HG03196 (cell line): Measurements from ENCODE around the gene MTMR11.
"Not testable (repeated sequence)": the region's sequence is repeated elsewhere in the genome, so short reads cannot be mapped to it uniquely, and the experiment has no call there.

Source experiments
- ATAC-seq: cut with Tn5 transposase; IDR thresholded peaks from one replicate; pipeline ENCODE4 v1.9.1; 2021; ENCODE audit not compliant: unreplicated experiment

Gene MTMR11

GRCh38 chr1:149903836-149904491 lies 32.7 kb downstream of the MTMR11 start:
- ATAC-seq: no peak

DNA sequence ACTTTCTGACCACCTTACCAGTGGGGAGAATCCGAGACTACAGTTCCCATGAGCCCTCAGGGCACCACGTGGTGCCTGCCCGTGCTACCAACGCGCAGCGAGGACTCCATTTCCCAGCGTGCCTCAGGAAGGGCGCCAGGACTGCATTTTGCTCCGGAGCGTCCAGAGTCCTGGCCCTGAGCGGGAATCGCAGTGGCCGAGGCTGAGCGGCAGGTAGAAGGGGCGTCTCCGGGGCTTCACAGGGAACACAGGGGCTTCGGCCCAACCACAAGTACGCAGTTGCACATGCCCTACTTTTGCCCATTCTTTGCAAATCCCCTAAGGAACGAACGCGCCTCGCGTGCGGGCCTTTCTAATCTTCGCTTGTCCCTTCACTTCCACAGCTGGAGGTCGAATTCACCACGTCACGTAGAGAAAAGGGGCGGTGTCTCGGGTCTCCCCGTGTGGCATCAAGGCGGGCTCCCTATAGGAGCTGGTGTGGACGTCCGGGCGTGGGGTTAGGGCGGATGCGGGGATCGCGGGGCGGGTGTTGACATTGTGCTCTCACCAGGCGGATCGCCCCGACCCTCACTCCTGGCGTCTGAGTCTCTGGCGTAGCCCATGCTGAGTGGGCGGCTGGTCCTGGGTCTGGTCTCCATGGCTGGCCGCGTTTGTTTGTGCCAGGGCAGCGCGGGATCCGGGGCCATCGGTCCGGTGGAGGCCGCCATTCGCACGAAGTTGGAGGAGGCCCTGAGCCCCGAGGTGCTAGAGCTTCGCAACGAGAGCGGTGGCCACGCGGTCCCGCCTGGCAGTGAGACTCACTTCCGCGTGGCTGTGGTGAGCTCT lies 37.0 kb downstream of the MTMR11 start, which contains the start of gene BOLA1:
TSS of gene BOLA1 (plus strand) at position 109 of the 825 bp plus-strand sequence. CDS start at position 601, 492 bp downstream.
- peak; percentile 93 for ATAC-seq

- ATAC-seq: no peak
Measured at GRCh38 chr1:149896575-149896974, 40.1 kb downstream of the MTMR11 start.

DNA sequence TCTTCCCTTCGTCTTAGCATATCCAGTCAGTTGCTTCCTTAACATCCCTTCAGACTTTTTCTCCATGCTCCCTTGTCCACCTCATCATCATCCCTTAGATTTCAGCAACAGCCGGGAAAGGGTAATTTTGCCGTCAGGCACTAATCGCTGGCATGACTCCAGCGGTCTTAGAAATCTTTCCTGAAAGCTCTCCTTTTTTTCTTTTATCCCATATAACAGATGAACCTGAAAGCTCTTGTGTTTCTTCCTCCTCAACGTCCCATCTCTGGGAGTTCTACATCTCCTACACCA lies 47.7 kb downstream of the MTMR11 start:
- no peak for ATAC-seq

DNA sequence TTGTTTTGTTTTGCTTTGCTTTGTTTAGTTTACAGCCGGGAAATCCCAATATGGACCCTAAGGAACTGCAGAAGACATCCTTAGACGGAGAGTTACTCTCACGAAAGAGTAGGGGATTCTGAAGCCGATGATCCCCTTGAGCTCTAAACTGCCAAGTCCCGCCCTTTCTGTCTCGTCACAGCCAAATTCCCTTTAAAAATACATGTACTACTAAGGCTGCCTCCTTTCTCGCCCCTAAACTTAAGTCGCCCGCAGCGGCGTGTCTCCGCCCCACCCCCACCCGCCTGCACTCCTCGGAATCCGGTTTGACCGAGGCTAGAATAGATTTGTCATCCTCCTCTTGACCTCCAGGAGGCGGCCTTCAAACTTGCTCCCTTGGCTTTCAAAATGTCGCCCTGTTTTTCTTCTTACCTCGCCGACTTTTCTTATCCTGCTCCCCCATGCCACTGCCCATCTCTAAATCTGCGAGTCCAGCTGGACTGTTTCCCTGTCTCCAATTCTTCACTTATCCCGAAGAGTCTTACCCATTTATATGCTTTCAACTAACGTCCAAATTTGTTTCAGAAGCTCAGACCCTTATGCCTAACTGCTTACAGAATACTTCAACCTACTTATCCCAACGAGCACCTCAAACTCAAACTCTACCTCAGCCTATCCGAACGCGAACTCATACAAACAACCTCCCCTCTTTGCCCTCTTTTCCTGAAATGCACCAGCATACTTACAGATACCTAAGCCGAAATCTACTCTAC lies 48.3 kb downstream of the MTMR11 start:
- ATAC-seq: peak; percentile 24

- peak; percentile 47 for ATAC-seq
Measured at GRCh38 chr1:149887456-149888246, 49.0 kb downstream of the MTMR11 start.

DNA sequence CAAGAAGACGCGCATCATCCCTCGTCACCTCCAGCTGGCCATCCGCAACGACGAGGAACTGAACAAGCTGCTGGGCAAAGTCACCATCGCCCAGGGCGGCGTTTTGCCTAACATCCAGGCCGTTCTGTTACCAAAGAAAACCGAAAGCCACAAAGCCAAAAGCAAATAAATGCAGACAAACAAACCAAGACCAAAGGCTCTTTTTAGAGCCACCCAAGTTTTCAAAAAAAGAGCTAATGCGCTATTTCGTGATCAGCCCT lies 49.6 kb downstream of the MTMR11 start:
- not testable (repeated sequence) for ATAC-seq

DNA sequence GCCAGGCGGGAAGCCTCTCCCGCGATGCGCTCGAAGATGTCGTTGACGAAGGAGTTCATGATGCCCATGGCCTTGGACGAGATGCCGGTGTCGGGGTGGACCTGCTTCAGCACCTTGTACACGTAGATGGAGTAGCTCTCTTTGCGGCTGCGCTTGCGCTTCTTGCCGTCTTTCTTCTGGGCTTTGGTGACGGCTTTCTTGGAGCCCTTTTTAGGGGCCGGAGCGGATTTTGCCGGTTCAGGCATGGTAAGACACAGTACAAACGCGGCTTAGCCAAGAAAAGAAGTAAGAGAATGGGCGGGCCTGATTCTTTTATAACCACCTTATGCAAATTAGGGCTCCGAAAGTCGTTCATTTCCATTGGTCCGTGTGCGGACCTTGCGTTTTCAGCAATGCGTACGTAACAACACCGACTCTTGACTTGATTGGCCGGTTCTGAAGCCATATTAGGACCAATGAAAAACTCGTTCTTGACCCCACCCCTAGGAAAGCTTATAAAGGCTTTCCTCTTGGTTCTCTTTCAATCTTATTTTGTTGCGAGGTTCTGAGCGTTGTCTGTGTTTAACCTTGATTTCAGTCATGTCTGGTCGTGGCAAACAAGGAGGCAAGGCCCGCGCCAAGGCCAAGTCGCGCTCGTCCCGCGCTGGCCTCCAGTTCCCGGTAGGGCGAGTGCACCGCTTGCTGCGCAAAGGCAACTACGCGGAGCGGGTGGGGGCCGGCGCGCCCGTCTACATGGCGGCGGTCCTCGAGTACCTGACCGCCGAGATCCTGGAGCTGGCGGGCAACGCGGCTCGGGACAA lies 50.1 kb downstream of the MTMR11 start:
- ATAC-seq: peak; percentile 59

DNA sequence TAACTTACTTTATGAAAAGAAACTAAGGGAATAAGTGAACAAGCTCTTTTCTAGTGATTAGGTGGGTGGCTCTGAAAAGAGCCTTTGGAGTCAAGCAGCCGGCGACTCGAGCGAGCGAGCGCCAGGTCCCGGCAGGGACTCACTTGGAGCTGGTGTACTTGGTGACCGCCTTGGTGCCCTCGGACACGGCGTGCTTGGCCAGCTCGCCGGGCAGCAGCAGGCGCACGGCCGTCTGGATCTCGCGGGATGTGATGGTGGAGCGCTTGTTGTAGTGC lies 50.6 kb downstream of the MTMR11 start:
- ATAC-seq: not testable (repeated sequence)

DNA sequence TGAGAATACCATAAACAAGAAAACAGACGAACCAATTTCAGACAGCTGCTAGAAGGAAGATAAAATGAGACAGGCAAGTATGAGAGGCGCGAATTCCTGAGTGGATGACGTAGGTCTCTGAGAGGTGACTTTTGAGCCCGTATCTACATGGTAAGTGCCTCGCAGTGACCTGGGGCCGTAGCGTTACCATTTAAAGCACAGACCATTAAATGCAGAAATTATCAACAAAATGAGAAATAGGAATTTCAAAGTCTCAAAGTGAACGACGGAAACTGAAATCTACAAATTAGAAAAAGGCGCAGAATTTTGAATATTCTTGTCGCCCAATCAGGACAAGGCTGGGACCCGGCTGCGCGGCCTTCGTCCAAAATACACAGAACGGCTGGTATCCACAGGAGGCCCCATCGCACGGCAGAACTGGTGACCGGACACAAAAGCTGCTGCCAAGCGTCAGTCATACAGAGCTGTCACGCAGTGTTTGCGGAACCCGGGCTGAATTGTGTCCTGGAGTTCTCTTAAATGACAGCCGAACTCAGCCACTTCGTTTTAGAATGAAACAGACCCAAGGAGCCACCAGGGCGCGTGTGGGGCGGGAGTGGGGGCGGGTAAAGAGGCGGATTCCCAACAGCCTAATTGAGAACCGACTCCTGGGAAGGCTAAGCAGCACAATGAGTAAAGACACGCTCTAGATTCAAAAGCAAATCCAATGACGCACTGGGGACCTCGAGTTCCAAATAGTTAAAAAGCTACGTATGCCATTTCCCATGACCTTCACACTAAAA lies 51.1 kb downstream of the MTMR11 start:
- no peak for ATAC-seq

- ATAC-seq: no peak
Measured at GRCh38 chr1:149884433-149885338, 52.0 kb downstream of the MTMR11 start.

GRCh38 chr1:149883598-149884247 lies 53.0 kb downstream of the MTMR11 start:
- no peak for ATAC-seq

DNA sequence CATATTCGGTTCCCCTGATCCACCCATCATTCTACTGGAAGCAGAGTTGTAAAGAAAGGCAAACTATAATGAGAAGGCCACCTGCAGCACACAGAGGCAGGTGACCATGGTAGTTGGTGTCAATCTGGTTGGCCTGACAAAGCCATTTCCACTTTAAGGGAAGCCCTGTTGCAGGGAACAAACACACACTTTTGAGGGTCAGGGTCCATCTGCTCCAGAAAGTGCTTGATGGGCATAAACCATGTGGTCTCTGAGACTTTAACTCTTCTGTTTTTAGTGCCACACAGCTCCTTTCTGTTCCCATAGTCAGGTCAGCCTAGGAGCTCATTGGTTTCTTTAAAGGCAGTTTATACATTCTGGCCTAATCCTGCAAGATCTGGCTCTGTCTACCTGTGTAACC lies 54.8 kb downstream of the MTMR11 start:
- ATAC-seq: no peak

GRCh38 chr1:149879556-149879955 lies 57.1 kb downstream of the MTMR11 start:
- ATAC-seq: no peak
